SK-N-SH (cell line): ENCODE data around the gene STK40. TPM values are rescaled to one million over a fixed set of nuclear protein-coding genes. Genes with fewer than 3 reads are reported as not detected.

Experiments
- CHD2 ChIP-seq: fragments of 150-350 bp; IDR thresholded peaks from 2 replicates; pipeline ENCODE4 v1.6.1; 2018; ENCODE audit warnings: low read length; ENCODE audit not compliant: partially characterized antibody
- ELF1 ChIP-seq: IDR thresholded peaks from 2 replicates; pipeline ENCODE4 v1.4.0; 2012
- EP300 ChIP-seq, 2 experiments: IDR thresholded peaks; 2 replicates each; pipeline versions ENCODE4 v1.4.0 to v1.6.1; 2012; ENCODE audit warnings: borderline replicate concordance in 1 of 2, low read depth in 1 of 2, low read length in 1 of 2
- FOXJ3 ChIP-seq: sonication (generic); formaldehyde crosslinking; IDR thresholded peaks from 2 replicates; pipeline ENCODE4 v1.5.1; 2020; ENCODE audit warnings: mild to moderate bottlenecking, missing genetic modification reagents
- FOXM1 ChIP-seq: IDR thresholded peaks from 2 replicates; pipeline ENCODE4 v1.4.0; 2012; ENCODE audit warnings: low read depth, mild to moderate bottlenecking
- GABPA ChIP-seq: IDR thresholded peaks from 2 replicates; pipeline ENCODE4 v1.4.0; 2012; ENCODE audit warnings: low read depth, mild to moderate bottlenecking
- JUND ChIP-seq: IDR thresholded peaks from 2 replicates; pipeline ENCODE4 v1.4.0; 2012
- MEF2A ChIP-seq: IDR thresholded peaks from 2 replicates; pipeline ENCODE4 v1.4.0; 2012; ENCODE audit warnings: low read depth, borderline replicate concordance
- MXI1 ChIP-seq: IDR thresholded peaks from 2 replicates; pipeline ENCODE4 v1.6.1; 2012; ENCODE audit warnings: mild to moderate bottlenecking, low read depth, low read length, improper control_type of control experiment
- NRF1 ChIP-seq: IDR thresholded peaks from 2 replicates; pipeline ENCODE4 v1.6.1; 2012; ENCODE audit warnings: low read depth, mild to moderate bottlenecking, low read length
- POLR2AphosphoS5 ChIP-seq: IDR thresholded peaks from 2 replicates; pipeline ENCODE4 v1.6.1; 2012; ENCODE audit warnings: low read depth, low read length
- RAD21 ChIP-seq: IDR thresholded peaks from 2 replicates; pipeline ENCODE4 v1.6.1; 2012; ENCODE audit warnings: mild to moderate bottlenecking, low read length
- RCOR1 ChIP-seq: fragments of 150-350 bp; IDR thresholded peaks from 2 replicates; pipeline ENCODE4 v1.6.1; 2017; ENCODE audit warnings: antibody characterized with exemption, low read length
- RFX5 ChIP-seq: IDR thresholded peaks from 2 replicates; pipeline ENCODE4 v1.6.1; 2012; ENCODE audit warnings: mild to moderate bottlenecking, improper control_type of control experiment, low read length
- SMC3 ChIP-seq: IDR thresholded peaks from 2 replicates; pipeline ENCODE4 v1.6.1; 2012; ENCODE audit warnings: low read depth, low read length, improper control_type of control experiment
- TAF1 ChIP-seq: IDR thresholded peaks from 2 replicates; pipeline ENCODE4 v1.6.1; 2012; ENCODE audit warnings: low read depth, mild to moderate bottlenecking, low read length, moderate library complexity, borderline replicate concordance
- TCF12 ChIP-seq: IDR thresholded peaks from 2 replicates; pipeline ENCODE4 v1.4.0; 2012
- TEAD4 ChIP-seq: IDR thresholded peaks from 2 replicates; pipeline ENCODE4 v1.4.0; 2012; ENCODE audit warnings: mild to moderate bottlenecking, borderline replicate concordance; ENCODE audit not compliant: insufficient read depth
- YY1 ChIP-seq: IDR thresholded peaks from 2 replicates; pipeline ENCODE4 v1.4.0; 2012; ENCODE audit warnings: low read depth, mild to moderate bottlenecking
- polyA plus RNA-seq, 3 experiments: library from polyadenylated mRNA; depleted of rRNA; stranded (reverse); fragments of >200 nt; gene quantifications; 2 replicates each; pipeline ENCODE4 v1.2.3, GENCODE V29; 2012
- TF ChIP-seq, protein P1 (sequence below): IDR thresholded peaks from 2 replicates; pipeline ENCODE4 v1.4.0; 2012; ENCODE audit warnings: low read depth, borderline replicate concordance
- TF ChIP-seq, protein P2 (sequence below): fragments of 150-350 bp; IDR thresholded peaks from 2 replicates; pipeline ENCODE4 v1.6.1; 2016; ENCODE audit warnings: mild to moderate bottlenecking, low read depth, low read length
- TF ChIP-seq, protein P3 (sequence below): fragments of 150-350 bp; IDR thresholded peaks from 2 replicates; pipeline ENCODE4 v1.6.1; 2017; ENCODE audit warnings: antibody characterized with exemption, low read length, low read depth, borderline replicate concordance

The STK40 gene
- polyA plus RNA-seq, 1 of the 3 experiments (the other 2 are of a cell fraction): 43.3 TPM

- TF ChIP-seq GABPA (no peak; the same call in 1 of the 2 replicates), MXI1 (peak; percentile 88), FOXJ3 (CRISPR knock-in tag) (no peak), TEAD4 (peak; percentile 37; the same call in 1 of the 2 replicates), ELF1 (peak; percentile 82), FOXM1 (0 out of 2 replicates have a peak, but pooled peaks have one; percentile 15), YY1 (peak; percentile 55; the same call in 1 of the 2 replicates), RCOR1 (no peak), SMC3 (no peak), RAD21 (0 out of 2 replicates have a peak, but pooled peaks have one; percentile 9), RFX5 (no peak), JUND (peak; percentile 85), POLR2AphosphoS5 (peak; percentile 59), TCF12 (peak; percentile 52), CHD2 (no peak), EP300 (IDR thresholded peaks at IDR 0.05; ENCODE audit: borderline replicate concordance in 1 of 2, low read depth in 1 of 2, low read length in 1 of 2) (peak in 1 of 2 experiments; percentile 72; a peak in 1 of 4 replicates), NRF1 (no peak), TAF1 (0 out of 2 replicates have a peak, but pooled peaks have one; percentile 45), MEF2A (no peak)
- TF ChIP-seq, protein P1, sequence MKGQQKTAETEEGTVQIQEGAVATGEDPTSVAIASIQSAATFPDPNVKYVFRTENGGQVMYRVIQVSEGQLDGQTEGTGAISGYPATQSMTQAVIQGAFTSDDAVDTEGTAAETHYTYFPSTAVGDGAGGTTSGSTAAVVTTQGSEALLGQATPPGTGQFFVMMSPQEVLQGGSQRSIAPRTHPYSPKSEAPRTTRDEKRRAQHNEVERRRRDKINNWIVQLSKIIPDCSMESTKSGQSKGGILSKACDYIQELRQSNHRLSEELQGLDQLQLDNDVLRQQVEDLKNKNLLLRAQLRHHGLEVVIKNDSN: no peak
- TF ChIP-seq, protein P2, sequence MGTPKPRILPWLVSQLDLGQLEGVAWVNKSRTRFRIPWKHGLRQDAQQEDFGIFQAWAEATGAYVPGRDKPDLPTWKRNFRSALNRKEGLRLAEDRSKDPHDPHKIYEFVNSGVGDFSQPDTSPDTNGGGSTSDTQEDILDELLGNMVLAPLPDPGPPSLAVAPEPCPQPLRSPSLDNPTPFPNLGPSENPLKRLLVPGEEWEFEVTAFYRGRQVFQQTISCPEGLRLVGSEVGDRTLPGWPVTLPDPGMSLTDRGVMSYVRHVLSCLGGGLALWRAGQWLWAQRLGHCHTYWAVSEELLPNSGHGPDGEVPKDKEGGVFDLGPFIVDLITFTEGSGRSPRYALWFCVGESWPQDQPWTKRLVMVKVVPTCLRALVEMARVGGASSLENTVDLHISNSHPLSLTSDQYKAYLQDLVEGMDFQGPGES: no peak
- TF ChIP-seq, protein P3, sequence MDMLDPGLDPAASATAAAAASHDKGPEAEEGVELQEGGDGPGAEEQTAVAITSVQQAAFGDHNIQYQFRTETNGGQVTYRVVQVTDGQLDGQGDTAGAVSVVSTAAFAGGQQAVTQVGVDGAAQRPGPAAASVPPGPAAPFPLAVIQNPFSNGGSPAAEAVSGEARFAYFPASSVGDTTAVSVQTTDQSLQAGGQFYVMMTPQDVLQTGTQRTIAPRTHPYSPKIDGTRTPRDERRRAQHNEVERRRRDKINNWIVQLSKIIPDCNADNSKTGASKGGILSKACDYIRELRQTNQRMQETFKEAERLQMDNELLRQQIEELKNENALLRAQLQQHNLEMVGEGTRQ: no peak
Measured at GRCh38 chr1:36351227-36351977, 34.3 kb downstream of the STK40 start (continued).
